Astrocyte (in vitro differentiated cells and primary cell): Measurements from ENCODE around the gene ALDH16A1.

ENCODE experiments used
- CTCF ChIP-seq: IDR thresholded peaks from 2 replicates; pipeline ENCODE4 v1.5.1; 2011; ENCODE audit warnings: low read depth, mild to moderate bottlenecking, inconsistent platforms, low read length, moderate library complexity; ENCODE audit not compliant: insufficient read depth
- EZH2 ChIP-seq: IDR thresholded peaks from 2 replicates; pipeline ENCODE4 v1.6.1; 2012; ENCODE audit warnings: mild to moderate bottlenecking, low read length, inconsistent platforms; ENCODE audit not compliant: insufficient read depth

- TF ChIP-seq CTCF (no peak), EZH2 (no peak)
These were observed 17.0 kb downstream of the ALDH16A1 start for GRCh38 chr19:49469828-49470614.
